Activated naive CD4-positive, alpha-beta T cell treated with anti-CD3 and anti-CD28 coated beads, Interleukin-2, amount 50 U/mL, for 72 hours (primary cell): ENCODE measurements around the gene SHISA7. TPM values are rescaled to one million over a fixed set of nuclear protein-coding genes. Genes with fewer than 3 reads are reported as not detected.
"Not testable (repeated sequence)": the region's sequence is repeated elsewhere in the genome, so short reads cannot be mapped to it uniquely, and the experiment has no call there.

ENCODE experiments used
- ATAC-seq, 2 donors: fragments of 150-1000 bp; cut with Tn5 transposase; 2 replicates each; pipeline ENCODE4 v1.10.0; 2021; ENCODE audit warnings: mild to moderate bottlenecking in 2 of 2, moderate library complexity in 2 of 2
- DNase-seq, 2 donors: peaks; one replicate each; pipeline ENCODE4 v3.0.0; 2021 to 2022; ENCODE audit warnings: low spot score in 2 of 2
- H3K27ac Mint-ChIP-seq, 2 donors: one replicate each; pipeline ENCODE4 v1.8.0; 2022; ENCODE audit warnings: mild to moderate bottlenecking in 2 of 2, mixed read lengths in 2 of 2
- H3K36me3 Mint-ChIP-seq, 2 donors: one replicate each; pipeline ENCODE4 v1.8.0; 2022; ENCODE audit warnings: mixed read lengths in 2 of 2
- H3K9me3 Mint-ChIP-seq, 2 donors: one replicate each; pipeline ENCODE4 v1.8.0; 2022; ENCODE audit warnings: mixed read lengths in 2 of 2
- total RNA-seq, 2 donors: library from RNA; stranded (reverse); gene quantifications; one replicate each; pipeline ENCODE4 v1.2.3, GENCODE V29; 2022

The SHISA7 gene
- total RNA-seq, 2 donors from 2014 or later: not detected

GRCh38 chr19:55456347-55456746 is 13.2 kb upstream of the SHISA7 start:
- Mint-ChIP-seq H3K27ac (no peak overlapping the region), H3K36me3 (peaks cover 0 to 5% of the 10 kb centered on the region in 2 donors), H3K9me3 (no peaks in the 10 kb centered on the region)
- no peak for ATAC-seq
- no peak for DNase-seq

DNA sequence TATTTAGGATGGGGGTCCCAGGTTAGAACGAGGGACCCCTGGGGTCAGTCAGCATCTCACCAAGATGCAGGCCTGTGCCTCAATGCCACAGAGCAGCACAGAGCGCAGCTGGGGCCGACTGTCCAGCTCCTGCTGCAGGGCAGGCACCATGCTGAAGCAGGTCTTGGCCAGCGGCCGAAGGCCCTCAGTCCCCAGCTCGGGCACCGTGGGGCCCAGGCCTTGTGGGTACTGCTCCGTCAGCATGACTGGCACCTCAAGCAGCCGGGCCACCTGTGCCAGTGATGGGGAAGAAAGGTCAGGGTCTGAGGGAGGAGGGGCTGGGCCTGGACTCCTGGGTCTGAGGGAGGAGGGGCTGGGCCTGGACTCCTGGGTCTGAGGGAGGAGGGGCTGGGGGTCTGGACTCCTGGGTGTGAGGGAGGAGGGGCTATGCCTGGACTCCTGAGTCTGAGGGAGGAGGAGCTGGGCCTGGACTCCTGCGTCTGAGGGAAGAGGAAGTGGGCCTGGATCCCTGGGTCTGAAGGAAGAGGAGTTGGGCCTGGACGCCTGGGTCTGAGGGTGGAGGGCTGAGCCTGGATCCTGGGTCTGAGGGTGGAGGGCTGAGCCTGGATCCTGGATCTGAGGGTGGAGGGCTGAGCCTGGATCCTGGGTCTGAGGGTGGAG is 12.6 kb upstream of the SHISA7 start:
- no peak for ATAC-seq
- DNase-seq: no peak
- Mint-ChIP-seq H3K36me3 (peaks cover 0 to 5% of the 10 kb centered on the region in 2 donors), H3K27ac (no peak overlapping the region), H3K9me3 (no peaks in the 10 kb centered on the region)

DNA sequence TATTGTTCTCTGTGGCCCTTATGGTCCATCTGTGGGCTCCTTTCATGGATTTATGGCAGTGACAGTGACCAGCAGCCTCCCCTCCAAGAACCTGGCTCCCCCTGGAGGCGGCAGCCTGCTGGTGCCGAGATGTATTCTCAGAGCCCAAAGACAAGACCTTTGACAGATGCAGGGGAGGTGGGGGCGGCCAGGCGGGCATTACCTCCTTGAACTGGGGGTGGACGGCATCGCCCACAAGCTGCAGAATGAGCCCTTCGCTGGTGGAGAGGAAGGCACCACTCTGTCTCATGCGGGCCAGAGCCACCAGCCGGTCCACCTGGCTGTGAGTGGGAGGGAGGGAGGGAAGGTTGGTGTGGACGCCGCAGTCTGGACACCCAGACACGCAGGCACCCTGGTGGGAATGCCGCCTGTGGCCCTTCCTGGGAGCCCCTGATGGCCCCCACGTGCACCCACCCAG is 11.7 kb upstream of the SHISA7 start:
- H3K27ac Mint-ChIP-seq: no peak overlapping the region
- DNase-seq (peak in 1 of 2 donors; percentile 59), ATAC-seq (no peak)
- H3K36me3 Mint-ChIP-seq: peaks cover 0 to 5% of the 10 kb centered on the region in 2 donors
- no peaks in the 10 kb centered on the region for H3K9me3 Mint-ChIP-seq

GRCh38 chr19:55453511-55454260 is 10.6 kb upstream of the SHISA7 start:
- no peaks in the 10 kb centered on the region for H3K9me3 Mint-ChIP-seq
- H3K36me3 Mint-ChIP-seq: peaks cover 0 to 5% of the 10 kb centered on the region in 2 donors
- DNase-seq: no peak
- H3K27ac Mint-ChIP-seq: no peak overlapping the region
- ATAC-seq: no peak

GRCh38 chr19:55452749-55453346 is 9.7 kb upstream of the SHISA7 start:
- peaks cover 0 to 5% of the 10 kb centered on the region in 2 donors for H3K36me3 Mint-ChIP-seq
- ATAC-seq (peak; percentile 23 to 72), DNase-seq (peak in 1 of 2 donors; percentile 55)
- H3K27ac Mint-ChIP-seq: no peak overlapping the region
- no peaks in the 10 kb centered on the region for H3K9me3 Mint-ChIP-seq

DNA sequence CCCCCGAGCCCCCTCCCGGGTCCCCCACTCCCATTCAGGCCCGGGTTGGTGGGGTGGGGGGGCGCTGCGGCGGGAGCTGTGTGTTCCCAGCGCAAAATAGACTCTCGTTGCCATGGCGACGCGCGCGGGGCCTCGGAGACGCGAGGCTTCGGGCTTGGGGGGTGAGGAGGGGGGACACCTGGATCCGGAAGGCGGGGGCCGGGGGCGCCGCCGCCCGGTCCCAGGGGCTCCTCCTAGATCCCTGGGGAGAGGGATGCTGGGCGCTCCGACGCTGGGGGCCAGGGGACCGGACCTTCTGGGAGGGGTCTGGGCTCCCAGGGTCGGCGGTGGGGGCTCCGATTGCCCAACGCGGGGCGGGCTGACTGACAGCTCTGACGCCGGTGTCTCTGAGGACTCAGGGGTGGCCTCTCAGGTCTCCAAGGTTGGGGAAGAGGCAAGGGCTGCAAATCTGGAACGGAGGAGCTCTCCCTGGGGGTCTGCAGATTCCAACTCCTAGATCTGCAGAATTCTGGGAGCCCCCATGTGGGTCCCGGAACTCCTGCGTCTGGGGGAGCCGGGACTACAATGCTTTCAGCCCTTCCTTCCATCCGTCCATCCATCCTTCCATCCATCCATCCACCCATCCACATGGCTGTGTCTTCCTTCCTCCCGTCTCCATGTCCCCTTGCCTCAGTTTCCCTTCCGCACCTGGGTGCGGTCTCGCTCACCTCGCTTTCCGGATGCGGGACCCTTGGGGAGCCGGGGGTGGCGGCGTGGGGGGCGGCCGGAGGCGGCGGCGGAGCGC is 9.1 kb upstream of the SHISA7 start:
- no peak for ATAC-seq
- Mint-ChIP-seq H3K36me3 (peaks cover 0 to 5% of the 10 kb centered on the region in 2 donors), H3K9me3 (no peaks in the 10 kb centered on the region), H3K27ac (no peak overlapping the region)
- no peak for DNase-seq

- no peak overlapping the region for H3K27ac Mint-ChIP-seq
- H3K9me3 Mint-ChIP-seq: no peaks in the 10 kb centered on the region
- DNase-seq: no peak
- peak in 1 of 2 donors; percentile 24 for ATAC-seq
- peaks cover 0 to 5% of the 10 kb centered on the region in 2 donors for H3K36me3 Mint-ChIP-seq
Measured at GRCh38 chr19:55451163-55451964, 8.3 kb upstream of the SHISA7 start.

DNA sequence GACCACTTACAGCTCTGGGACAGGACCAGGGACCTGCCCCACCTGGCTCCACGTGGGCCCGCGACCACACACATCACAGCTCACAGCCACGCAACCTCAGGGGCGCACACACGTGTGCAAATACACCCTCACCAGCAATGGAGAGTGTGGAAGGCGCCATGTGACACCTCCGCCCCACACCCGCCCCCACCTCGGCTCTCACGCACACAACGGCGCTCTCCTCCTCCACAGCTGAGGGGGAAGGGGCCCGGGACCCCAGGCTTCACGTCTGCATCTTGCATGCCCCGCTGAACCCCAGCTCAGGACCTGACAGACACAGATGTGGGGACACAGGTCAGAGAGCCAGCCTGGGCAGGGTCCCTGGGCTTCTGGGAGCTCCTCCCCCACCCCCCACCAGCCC is 6.4 kb upstream of the SHISA7 start:
- ATAC-seq (peak in 1 of 2 donors; percentile 15), DNase-seq (no peak)
- H3K36me3 Mint-ChIP-seq: peaks cover 0 to 5% of the 10 kb centered on the region in 2 donors
- H3K9me3 Mint-ChIP-seq: no peaks in the 10 kb centered on the region
- no peak overlapping the region for H3K27ac Mint-ChIP-seq

DNA sequence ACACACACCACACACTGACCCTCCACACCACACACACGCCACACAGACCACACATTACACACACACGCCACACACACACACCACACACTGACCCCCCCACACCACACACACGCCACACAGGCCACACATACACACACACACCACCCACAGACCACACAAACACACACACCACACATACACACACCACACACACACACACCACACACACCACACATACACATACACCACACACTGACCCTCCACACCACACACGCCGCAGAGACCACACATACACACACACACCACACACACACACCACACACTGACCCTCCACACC is 5.0 kb upstream of the SHISA7 start:
- H3K9me3 Mint-ChIP-seq, DNase-seq, ATAC-seq, H3K36me3 Mint-ChIP-seq, H3K27ac Mint-ChIP-seq: not testable (repeated sequence)

GRCh38 chr19:55447421-55448174 is 4.5 kb upstream of the SHISA7 start:
- ATAC-seq (peak; percentile 19 to 69), DNase-seq (no peak)
- Mint-ChIP-seq H3K9me3 (no peaks in the 10 kb centered on the region), H3K36me3 (no peaks in the 10 kb centered on the region), H3K27ac (no peak overlapping the region)

GRCh38 chr19:55446060-55446459 is 3.0 kb upstream of the SHISA7 start:
- H3K36me3 Mint-ChIP-seq: peaks cover 7% of the 10 kb centered on the region in 2 donors
- H3K27ac Mint-ChIP-seq: no peak overlapping the region
- H3K9me3 Mint-ChIP-seq: no peaks in the 10 kb centered on the region
- DNase-seq: no peak
- no peak for ATAC-seq

DNA sequence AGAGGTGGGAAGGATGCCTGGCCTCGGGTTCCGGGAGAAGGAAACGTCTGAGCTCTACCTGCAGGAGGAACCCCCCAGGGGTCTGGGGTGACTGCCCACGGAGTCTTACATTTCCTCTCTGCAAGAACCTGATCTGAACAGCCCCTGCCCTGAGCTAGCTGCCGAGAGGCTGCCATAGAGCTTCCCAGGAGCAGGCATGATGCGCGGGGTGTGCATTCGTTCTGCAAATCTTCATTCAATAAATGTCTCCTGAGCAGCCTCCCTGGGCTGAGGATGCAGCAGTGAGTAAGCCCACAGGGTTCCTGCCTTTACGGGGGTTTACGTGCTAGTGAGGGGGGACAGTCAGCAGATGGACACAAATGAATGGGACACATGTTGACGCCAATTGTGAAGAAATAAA is 1.5 kb upstream of the SHISA7 start:
- Mint-ChIP-seq H3K9me3 (no peaks in the 10 kb centered on the region), H3K27ac (no peak overlapping the region), H3K36me3 (peaks cover 7 to 11% of the 10 kb centered on the region in 2 donors)
- DNase-seq (no peak), ATAC-seq (no peak)

GRCh38 chr19:55443824-55444480 is 852 bp upstream of the SHISA7 start:
- H3K27ac Mint-ChIP-seq: no peak overlapping the region
- no peak for DNase-seq
- peaks cover 7 to 11% of the 10 kb centered on the region in 2 donors for H3K36me3 Mint-ChIP-seq
- no peaks in the 10 kb centered on the region for H3K9me3 Mint-ChIP-seq
- ATAC-seq: no peak

- H3K27ac Mint-ChIP-seq: no peak overlapping the region
- no peaks in the 10 kb centered on the region for H3K9me3 Mint-ChIP-seq
- ATAC-seq (peak in 1 of 2 donors; percentile 39), DNase-seq (no peak)
- peaks cover 7 to 11% of the 10 kb centered on the region in 2 donors for H3K36me3 Mint-ChIP-seq
Measured at GRCh38 chr19:55442372-55442961, 633 bp downstream of the SHISA7 start.
